HFFc6 (cell line): ENCODE measurements around the gene MTA3. TPM values are rescaled to one million over a fixed set of nuclear protein-coding genes. Genes with fewer than 3 reads are reported as not detected.
A peak's percentile ranks its signal among the peaks of the same experiment; 100 is the strongest.

Source experiments
- DNase-seq: peaks from one replicate; pipeline ENCODE4 v3.0.0-alpha.2; 2018
- H3K27ac Mint-ChIP-seq: 2 replicates; pipeline ENCODE4 v1.8.0; 2020; ENCODE audit warnings: mild to moderate bottlenecking, mixed read lengths
- H3K27me3 Mint-ChIP-seq: 2 replicates; pipeline ENCODE4 v1.8.0; 2021; ENCODE audit warnings: mild to moderate bottlenecking, moderate library complexity, mixed read lengths; ENCODE audit not compliant: insufficient read depth
- H3K36me3 Mint-ChIP-seq: 2 replicates; pipeline ENCODE4 v1.8.0; 2021; ENCODE audit warnings: low read depth, mixed read lengths
- H3K4me1 Mint-ChIP-seq: 2 replicates; pipeline ENCODE4 v1.8.0; 2020; ENCODE audit warnings: low read depth, mixed read lengths
- H3K4me3 Mint-ChIP-seq: 2 replicates; pipeline ENCODE4 v1.8.0; 2020; ENCODE audit warnings: mild to moderate bottlenecking, moderate library complexity, mixed read lengths
- H3K9me3 Mint-ChIP-seq: 2 replicates; pipeline ENCODE4 v1.8.0; 2020; ENCODE audit warnings: mild to moderate bottlenecking, mixed read lengths
- CTCF ChIP-seq: fragments of 200-600 bp; sonication (generic); IDR thresholded peaks from 2 replicates; pipeline ENCODE4 v1.5.0; 2021; ENCODE audit warnings: antibody characterized with exemption, mild to moderate bottlenecking
- total RNA-seq, 6 experiments: library from RNA; stranded (reverse); fragmentation: NEBNext Ultra II Directional; extraction: Animal tissue kit (Norgen Biotek cat#: 25700); gene quantifications; 2 replicates in 1 of 6; 3 replicates in 5 of 6; pipeline ENCODE4 v1.2.3, GENCODE V29; 2021

MTA3 gene
- total RNA-seq, 6 experiments from 2014 or later: 26.2 to 33.4 (median 30.7) TPM

- Mint-ChIP-seq H3K27me3 (no peaks in the 10 kb centered on the region), H3K4me3 (no peak overlapping the region), H3K27ac (no peak overlapping the region), H3K36me3 (no peaks in the 10 kb centered on the region), H3K9me3 (no peaks in the 10 kb centered on the region), H3K4me1 (peaks cover 18% of the 10 kb centered on the region)
- no peak for DNase-seq
- no peak for TF ChIP-seq CTCF
These were observed 89.9 kb downstream of the MTA3 start for GRCh38 chr2:42658306-42658705.

- no peaks in the 10 kb centered on the region for H3K27me3 Mint-ChIP-seq
- no peaks in the 10 kb centered on the region for H3K9me3 Mint-ChIP-seq
- H3K36me3 Mint-ChIP-seq: no peaks in the 10 kb centered on the region
- DNase-seq: no peak
- peaks cover 5% of the 10 kb centered on the region for H3K4me1 Mint-ChIP-seq
- H3K27ac Mint-ChIP-seq: no peak overlapping the region
- H3K4me3 Mint-ChIP-seq: no peak overlapping the region
- no peak for TF ChIP-seq CTCF
These were observed 91.2 kb downstream of the MTA3 start for GRCh38 chr2:42659609-42660008.

DNA sequence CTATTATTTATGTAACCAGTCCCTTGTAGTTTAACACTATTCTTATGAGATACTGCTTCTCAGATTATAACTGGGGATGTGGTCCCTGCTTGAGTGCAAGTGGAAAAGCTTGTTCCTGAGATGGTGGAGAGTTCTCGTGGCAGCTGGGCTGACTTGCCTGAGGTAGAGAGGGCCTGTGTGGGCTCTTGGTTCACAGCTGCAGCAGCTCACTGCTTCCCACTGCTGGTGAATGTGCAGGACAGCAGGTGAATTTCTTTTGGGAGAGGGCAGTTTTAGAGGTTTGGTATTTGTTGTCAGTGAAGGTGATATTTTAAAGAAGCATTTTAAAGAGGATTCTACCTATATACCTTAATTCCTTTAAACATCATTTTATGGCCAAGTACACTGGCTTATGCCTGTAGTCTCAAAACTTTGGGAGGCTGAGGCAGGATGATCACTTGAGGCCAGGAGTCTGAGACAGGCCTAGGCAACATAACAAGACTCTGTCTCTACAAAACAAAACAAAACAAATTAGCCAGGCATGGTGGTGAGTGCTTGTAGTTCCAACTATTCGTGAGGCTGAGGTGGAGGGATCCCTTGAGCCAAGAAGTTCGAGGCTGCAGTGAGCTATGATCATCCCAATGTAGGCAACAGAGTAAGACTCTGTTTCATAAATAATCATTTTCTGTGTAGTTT lies 94.8 kb downstream of the MTA3 start:
- H3K4me1 Mint-ChIP-seq: no peaks in the 10 kb centered on the region
- H3K36me3 Mint-ChIP-seq: no peaks in the 10 kb centered on the region
- H3K9me3 Mint-ChIP-seq: no peaks in the 10 kb centered on the region
- H3K4me3 Mint-ChIP-seq: no peak overlapping the region
- DNase-seq: peak; percentile 70
- H3K27me3 Mint-ChIP-seq: no peaks in the 10 kb centered on the region
- peak; percentile 97 for TF ChIP-seq CTCF
- no peak overlapping the region for H3K27ac Mint-ChIP-seq

DNA sequence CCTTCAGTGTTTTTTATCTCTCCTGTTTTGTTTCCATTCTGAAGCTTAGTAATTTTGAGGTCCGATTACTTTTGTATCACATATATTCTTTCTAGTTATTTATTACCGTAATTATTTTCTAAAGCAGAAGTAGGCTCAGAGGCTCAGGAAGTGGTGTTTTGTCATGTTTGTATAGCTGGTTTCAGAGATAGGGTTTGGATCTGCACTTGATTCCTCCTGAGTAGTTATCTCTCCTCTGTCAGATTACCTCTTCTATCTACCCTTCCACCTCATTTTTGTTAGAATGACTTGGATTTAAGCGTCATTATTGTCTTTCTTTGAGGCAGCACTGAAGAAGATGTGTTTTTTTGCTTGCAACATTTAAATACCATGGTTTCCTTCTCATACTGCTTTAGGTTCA lies 95.4 kb downstream of the MTA3 start:
- H3K4me1 Mint-ChIP-seq: no peaks in the 10 kb centered on the region
- H3K4me3 Mint-ChIP-seq: no peak overlapping the region
- H3K27me3 Mint-ChIP-seq: no peaks in the 10 kb centered on the region
- no peak for TF ChIP-seq CTCF
- H3K27ac Mint-ChIP-seq: no peak overlapping the region
- no peaks in the 10 kb centered on the region for H3K9me3 Mint-ChIP-seq
- no peak for DNase-seq
- no peaks in the 10 kb centered on the region for H3K36me3 Mint-ChIP-seq

DNA sequence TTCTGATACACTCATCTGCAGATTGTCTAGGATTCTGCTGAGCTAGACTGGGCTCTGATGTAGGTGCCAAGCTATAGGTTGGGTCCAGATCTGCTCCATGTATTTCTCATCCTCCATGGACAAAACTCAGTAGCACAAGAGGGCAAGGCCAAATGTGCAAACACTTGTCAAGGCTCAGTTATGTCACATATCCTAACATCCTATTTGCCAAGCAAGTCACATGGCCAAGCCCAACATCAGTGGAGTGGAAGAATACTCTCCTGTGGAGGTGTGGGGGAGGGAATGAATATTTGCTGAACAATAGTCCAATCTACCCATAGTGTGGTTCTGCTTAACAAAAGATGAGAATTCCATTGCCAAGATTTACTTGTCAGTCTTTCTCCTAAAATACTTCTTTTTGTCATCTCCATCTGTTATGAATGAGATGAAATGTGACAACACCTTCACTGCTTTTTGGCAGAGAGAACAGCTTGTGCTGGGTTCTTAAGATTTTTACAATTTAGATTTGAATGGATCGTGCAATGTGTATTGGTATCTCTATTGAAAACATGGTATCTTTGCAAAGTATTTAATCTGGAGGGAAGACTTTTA lies 105.7 kb downstream of the MTA3 start:
- no peak for TF ChIP-seq CTCF
- Mint-ChIP-seq H3K36me3 (peaks cover 6% of the 10 kb centered on the region), H3K27ac (no peak overlapping the region)

More for the DNA sequence above, 105.7 kb downstream of the MTA3 start:
- no peaks in the 10 kb centered on the region for H3K9me3 Mint-ChIP-seq
- no peak overlapping the region for H3K4me3 Mint-ChIP-seq
- no peaks in the 10 kb centered on the region for H3K27me3 Mint-ChIP-seq
- H3K4me1 Mint-ChIP-seq: no peaks in the 10 kb centered on the region
- no peak for DNase-seq
